AG09319 (cell line): ENCODE measurements around the gene DAP.

Experiments
- DNase-seq: peaks from one replicate; pipeline ENCODE4 v3.0.0-alpha.2; 2010; ENCODE audit warnings: low read depth; ENCODE audit errors: extremely low read depth
- CTCF ChIP-seq: IDR thresholded peaks from 2 replicates; pipeline ENCODE4 v1.5.1; 2011; ENCODE audit warnings: low read depth, mild to moderate bottlenecking, inconsistent platforms, low read length, moderate library complexity

DAP gene

GRCh38 chr5:10654566-10654965, 106.5 kb downstream of the DAP start:
- no peak for DNase-seq
- no peak for TF ChIP-seq CTCF

GRCh38 chr5:10653751-10654400, 107.2 kb downstream of the DAP start:
- no peak for TF ChIP-seq CTCF
- no peak for DNase-seq

- TF ChIP-seq CTCF = no peak
- no peak for DNase-seq
Measured at GRCh38 chr5:10653043-10653442, 108.0 kb downstream of the DAP start.

- TF ChIP-seq CTCF = no peak
Measured at GRCh38 chr5:10652606-10653005, 108.4 kb downstream of the DAP start.

GRCh38 chr5:10652151-10652550, 108.9 kb downstream of the DAP start:
- no peak for TF ChIP-seq CTCF
- DNase-seq = no peak

More at GRCh38 chr5:10652606-10653005, 108.4 kb downstream of the DAP start:
- DNase-seq = no peak

- DNase-seq = no peak
Measured at GRCh38 chr5:10649666-10650380, 111.2 kb downstream of the DAP start.

More at GRCh38 chr5:10649666-10650380, 111.2 kb downstream of the DAP start:
- no peak for TF ChIP-seq CTCF
